Fibroblast of lung (primary cell): ENCODE data around the gene APRT.

ENCODE experiments used
- EZH2 ChIP-seq: IDR thresholded peaks from 2 replicates; pipeline ENCODE4 v1.5.1; 2012; ENCODE audit warnings: low read length, control low read depth, mild to moderate bottlenecking; ENCODE audit errors: missing control alignments
- TF ChIP-seq, protein P1 (sequence below), 2 donors: IDR thresholded peaks in 1 of 2; conservative IDR thresholded peaks in 1 of 2; 1 replicate in 1 of 2; 2 replicates in 1 of 2; pipeline ENCODE4 v1.5.1; 2011 to 2012; ENCODE audit warnings: low read length in 2 of 2, control low read depth in 1 of 2, inconsistent platforms in 1 of 2, low read depth in 1 of 2, mild to moderate bottlenecking in 1 of 2

DNA sequence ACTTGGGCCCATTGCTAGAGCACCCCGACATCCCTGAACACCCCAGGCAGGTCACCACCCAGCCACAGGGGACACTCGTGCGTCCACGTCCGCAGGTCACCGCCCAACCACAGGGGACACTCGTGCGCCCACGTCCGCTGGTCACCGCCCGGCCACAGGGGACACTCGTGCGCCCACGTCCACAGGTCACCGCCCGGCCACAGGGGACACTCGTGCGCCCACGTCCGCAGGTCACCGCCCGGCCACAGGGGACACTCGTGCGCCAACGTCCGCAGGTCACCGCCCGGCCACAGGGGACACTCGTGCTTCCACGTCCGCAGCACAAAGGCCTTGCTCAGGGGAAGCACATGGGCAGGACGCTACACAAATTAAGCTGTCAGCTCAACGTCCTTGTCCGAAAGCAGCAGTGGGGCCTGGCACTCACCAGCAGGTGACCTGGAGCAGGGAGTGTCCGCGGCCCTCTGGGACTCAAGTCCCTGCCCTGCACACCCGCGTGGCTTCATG is 27.4 kb upstream of the APRT start:
- TF ChIP-seq, protein P1, sequence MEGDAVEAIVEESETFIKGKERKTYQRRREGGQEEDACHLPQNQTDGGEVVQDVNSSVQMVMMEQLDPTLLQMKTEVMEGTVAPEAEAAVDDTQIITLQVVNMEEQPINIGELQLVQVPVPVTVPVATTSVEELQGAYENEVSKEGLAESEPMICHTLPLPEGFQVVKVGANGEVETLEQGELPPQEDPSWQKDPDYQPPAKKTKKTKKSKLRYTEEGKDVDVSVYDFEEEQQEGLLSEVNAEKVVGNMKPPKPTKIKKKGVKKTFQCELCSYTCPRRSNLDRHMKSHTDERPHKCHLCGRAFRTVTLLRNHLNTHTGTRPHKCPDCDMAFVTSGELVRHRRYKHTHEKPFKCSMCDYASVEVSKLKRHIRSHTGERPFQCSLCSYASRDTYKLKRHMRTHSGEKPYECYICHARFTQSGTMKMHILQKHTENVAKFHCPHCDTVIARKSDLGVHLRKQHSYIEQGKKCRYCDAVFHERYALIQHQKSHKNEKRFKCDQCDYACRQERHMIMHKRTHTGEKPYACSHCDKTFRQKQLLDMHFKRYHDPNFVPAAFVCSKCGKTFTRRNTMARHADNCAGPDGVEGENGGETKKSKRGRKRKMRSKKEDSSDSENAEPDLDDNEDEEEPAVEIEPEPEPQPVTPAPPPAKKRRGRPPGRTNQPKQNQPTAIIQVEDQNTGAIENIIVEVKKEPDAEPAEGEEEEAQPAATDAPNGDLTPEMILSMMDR (conservative IDR thresholded peaks at IDR 0.05 in 1 of 2, IDR thresholded peaks at IDR 0.05 in 1 of 2; ENCODE audit: low read depth in 1 of 2, low read length in 2 of 2), result no peak
- TF ChIP-seq EZH2, result no peak
